ENCODE data around the gene FBLN2. TPM values are rescaled to one million over a fixed set of nuclear protein-coding genes. Genes with fewer than 3 reads are reported as not detected.

FBLN2 gene
- total and polyA plus RNA-seq, 5 donors from 2014 or later: not detected

- H3K27me3 ChIP-seq (ENCODE audit: control insufficient read depth, insufficient read depth, low read length): no peaks in the 10 kb centered on the region
- H3K4me1 Mint-ChIP-seq: no peaks in the 10 kb centered on the region
- no peak overlapping the region for H3K27ac Mint-ChIP-seq
- no peak overlapping the region for H3K4me3 ChIP-seq (ENCODE audit: low read depth, low read length)
- ATAC-seq (ENCODE audit: low read depth in 2 of 2) (no peak), DNase-seq (no peak)
- no peaks in the 10 kb centered on the region for H3K9me3 ChIP-seq (ENCODE audit: control insufficient read depth in 2 of 2, low read length in 2 of 2)
- no peak overlapping the region for H3K27ac ChIP-seq (ENCODE audit: insufficient read depth, low read length, poor library complexity, severe bottlenecking)
- no peaks in the 10 kb centered on the region for H3K36me3 ChIP-seq (ENCODE audit: control insufficient read depth, insufficient read depth, low read length)
- no peak overlapping the region for H3K4me3 Mint-ChIP-seq
- H3K9me3 Mint-ChIP-seq: no peaks in the 10 kb centered on the region
- peaks cover 6% of the 10 kb centered on the region for H3K27me3 Mint-ChIP-seq
- no peaks in the 10 kb centered on the region for H3K36me3 Mint-ChIP-seq
- no peaks in the 10 kb centered on the region for H3K4me1 ChIP-seq (ENCODE audit: control insufficient read depth, insufficient read depth, low read length, poor library complexity, severe bottlenecking)
Measured at GRCh38 chr3:13588993-13589392, 40.1 kb downstream of the FBLN2 start.

GRCh38 chr3:13590841-13591520 is 42.1 kb downstream of the FBLN2 start:
- no peaks in the 10 kb centered on the region for H3K9me3 Mint-ChIP-seq
- H3K27me3 ChIP-seq (ENCODE audit: control insufficient read depth, insufficient read depth, low read length): no peaks in the 10 kb centered on the region
- no peaks in the 10 kb centered on the region for H3K4me1 Mint-ChIP-seq
- no peak overlapping the region for H3K27ac ChIP-seq (ENCODE audit: insufficient read depth, low read length, poor library complexity, severe bottlenecking)
- H3K27ac Mint-ChIP-seq: no peak overlapping the region
- H3K36me3 ChIP-seq (ENCODE audit: control insufficient read depth, insufficient read depth, low read length): no peaks in the 10 kb centered on the region
- H3K9me3 ChIP-seq (ENCODE audit: control insufficient read depth in 2 of 2, low read length in 2 of 2): no peaks in the 10 kb centered on the region
- no peaks in the 10 kb centered on the region for H3K36me3 Mint-ChIP-seq
- H3K4me1 ChIP-seq (ENCODE audit: control insufficient read depth, insufficient read depth, low read length, poor library complexity, severe bottlenecking): no peaks in the 10 kb centered on the region
- DNase-seq: no peak
- H3K4me3 Mint-ChIP-seq: no peak overlapping the region
- H3K4me3 ChIP-seq (ENCODE audit: low read depth, low read length): no peak overlapping the region
- H3K27me3 Mint-ChIP-seq: peaks cover 6% of the 10 kb centered on the region
- no peak for ATAC-seq (ENCODE audit: low read depth in 2 of 2)

- H3K4me1 ChIP-seq (ENCODE audit: control insufficient read depth, insufficient read depth, low read length, poor library complexity, severe bottlenecking): no peaks in the 10 kb centered on the region
- Mint-ChIP-seq H3K9me3 (no peaks in the 10 kb centered on the region), H3K36me3 (no peaks in the 10 kb centered on the region), H3K4me1 (no peaks in the 10 kb centered on the region), H3K27ac (no peak overlapping the region), H3K27me3 (peaks cover 11% of the 10 kb centered on the region), H3K4me3 (no peak overlapping the region)
- no peaks in the 10 kb centered on the region for H3K36me3 ChIP-seq (ENCODE audit: control insufficient read depth, insufficient read depth, low read length)
- no peak overlapping the region for H3K4me3 ChIP-seq (ENCODE audit: low read depth, low read length)
- DNase-seq (no peak), ATAC-seq (ENCODE audit: low read depth in 2 of 2) (no peak)
- H3K27ac ChIP-seq (ENCODE audit: insufficient read depth, low read length, poor library complexity, severe bottlenecking): no peak overlapping the region
- no peaks in the 10 kb centered on the region for H3K9me3 ChIP-seq (ENCODE audit: control insufficient read depth in 2 of 2, low read length in 2 of 2)
- no peaks in the 10 kb centered on the region for H3K27me3 ChIP-seq (ENCODE audit: control insufficient read depth, insufficient read depth, low read length)
Measured at GRCh38 chr3:13593615-13594014, 44.7 kb downstream of the FBLN2 start.

- Mint-ChIP-seq H3K27ac (no peak overlapping the region), H3K4me3 (no peak overlapping the region), H3K27me3 (peaks cover 11% of the 10 kb centered on the region), H3K4me1 (no peaks in the 10 kb centered on the region), H3K9me3 (no peaks in the 10 kb centered on the region), H3K36me3 (no peaks in the 10 kb centered on the region)
- ATAC-seq (ENCODE audit: low read depth in 2 of 2) (no peak), DNase-seq (no peak)
- Histone ChIP-seq H3K4me1 (ENCODE audit: control insufficient read depth, insufficient read depth, low read length, poor library complexity, severe bottlenecking) (no peaks in the 10 kb centered on the region), H3K36me3 (ENCODE audit: control insufficient read depth, insufficient read depth, low read length) (no peaks in the 10 kb centered on the region), H3K27ac (ENCODE audit: insufficient read depth, low read length, poor library complexity, severe bottlenecking) (no peak overlapping the region), H3K4me3 (ENCODE audit: low read depth, low read length) (no peak overlapping the region), H3K9me3 (ENCODE audit: control insufficient read depth in 2 of 2, low read length in 2 of 2) (no peaks in the 10 kb centered on the region), H3K27me3 (ENCODE audit: control insufficient read depth, insufficient read depth, low read length) (no peaks in the 10 kb centered on the region)
Measured at GRCh38 chr3:13594146-13594545, 45.2 kb downstream of the FBLN2 start.

GRCh38 chr3:13594991-13595421 is 46.1 kb downstream of the FBLN2 start:
- no peaks in the 10 kb centered on the region for H3K27me3 ChIP-seq (ENCODE audit: control insufficient read depth, insufficient read depth, low read length)
- Mint-ChIP-seq H3K27ac (no peak overlapping the region), H3K27me3 (peaks cover 11% of the 10 kb centered on the region), H3K36me3 (no peaks in the 10 kb centered on the region), H3K4me3 (no peak overlapping the region), H3K4me1 (no peaks in the 10 kb centered on the region), H3K9me3 (no peaks in the 10 kb centered on the region)
- H3K4me1 ChIP-seq (ENCODE audit: control insufficient read depth, insufficient read depth, low read length, poor library complexity, severe bottlenecking): no peaks in the 10 kb centered on the region
- H3K36me3 ChIP-seq (ENCODE audit: control insufficient read depth, insufficient read depth, low read length): no peaks in the 10 kb centered on the region
- no peak for ATAC-seq (ENCODE audit: low read depth in 2 of 2)
- no peak overlapping the region for H3K4me3 ChIP-seq (ENCODE audit: low read depth, low read length)
- DNase-seq: no peak
- H3K9me3 ChIP-seq (ENCODE audit: control insufficient read depth in 2 of 2, low read length in 2 of 2): no peaks in the 10 kb centered on the region
- no peak overlapping the region for H3K27ac ChIP-seq (ENCODE audit: insufficient read depth, low read length, poor library complexity, severe bottlenecking)

GRCh38 chr3:13595485-13595884 is 46.6 kb downstream of the FBLN2 start:
- no peak for DNase-seq
- peaks cover 11% of the 10 kb centered on the region for H3K27me3 Mint-ChIP-seq
- no peaks in the 10 kb centered on the region for H3K4me1 Mint-ChIP-seq

GRCh38 chr3:13596426-13597205 is 47.7 kb downstream of the FBLN2 start:
- Histone ChIP-seq H3K27ac (ENCODE audit: insufficient read depth, low read length, poor library complexity, severe bottlenecking) (no peak overlapping the region), H3K27me3 (ENCODE audit: control insufficient read depth, insufficient read depth, low read length) (no peaks in the 10 kb centered on the region), H3K4me3 (ENCODE audit: low read depth, low read length) (no peak overlapping the region), H3K9me3 (ENCODE audit: control insufficient read depth in 2 of 2, low read length in 2 of 2) (no peaks in the 10 kb centered on the region), H3K36me3 (ENCODE audit: control insufficient read depth, insufficient read depth, low read length) (no peaks in the 10 kb centered on the region), H3K4me1 (ENCODE audit: control insufficient read depth, insufficient read depth, low read length, poor library complexity, severe bottlenecking) (no peaks in the 10 kb centered on the region)
- DNase-seq (no peak), ATAC-seq (ENCODE audit: low read depth in 2 of 2) (no peak)
- Mint-ChIP-seq H3K4me1 (no peaks in the 10 kb centered on the region), H3K9me3 (no peaks in the 10 kb centered on the region), H3K4me3 (no peak overlapping the region), H3K36me3 (no peaks in the 10 kb centered on the region), H3K27ac (no peak overlapping the region), H3K27me3 (peaks cover 5% of the 10 kb centered on the region)

More at GRCh38 chr3:13595485-13595884, 46.6 kb downstream of the FBLN2 start:
- no peak for ATAC-seq (ENCODE audit: low read depth in 2 of 2)
- Mint-ChIP-seq H3K27ac (no peak overlapping the region), H3K36me3 (no peaks in the 10 kb centered on the region), H3K9me3 (no peaks in the 10 kb centered on the region), H3K4me3 (no peak overlapping the region)
- Histone ChIP-seq H3K9me3 (ENCODE audit: control insufficient read depth in 2 of 2, low read length in 2 of 2) (no peaks in the 10 kb centered on the region), H3K36me3 (ENCODE audit: control insufficient read depth, insufficient read depth, low read length) (no peaks in the 10 kb centered on the region), H3K4me3 (ENCODE audit: low read depth, low read length) (no peak overlapping the region), H3K27ac (ENCODE audit: insufficient read depth, low read length, poor library complexity, severe bottlenecking) (no peak overlapping the region), H3K4me1 (ENCODE audit: control insufficient read depth, insufficient read depth, low read length, poor library complexity, severe bottlenecking) (no peaks in the 10 kb centered on the region), H3K27me3 (ENCODE audit: control insufficient read depth, insufficient read depth, low read length) (no peaks in the 10 kb centered on the region)

GRCh38 chr3:13597661-13598060 is 48.7 kb downstream of the FBLN2 start:
- H3K36me3 Mint-ChIP-seq: no peaks in the 10 kb centered on the region
- H3K27me3 Mint-ChIP-seq: peaks cover 5% of the 10 kb centered on the region
- no peaks in the 10 kb centered on the region for H3K4me1 Mint-ChIP-seq
- H3K36me3 ChIP-seq (ENCODE audit: control insufficient read depth, insufficient read depth, low read length): no peaks in the 10 kb centered on the region
- H3K27ac Mint-ChIP-seq: no peak overlapping the region
- no peaks in the 10 kb centered on the region for H3K9me3 Mint-ChIP-seq
- H3K4me3 ChIP-seq (ENCODE audit: low read depth, low read length): no peak overlapping the region
- H3K27me3 ChIP-seq (ENCODE audit: control insufficient read depth, insufficient read depth, low read length): no peaks in the 10 kb centered on the region
- no peak overlapping the region for H3K27ac ChIP-seq (ENCODE audit: insufficient read depth, low read length, poor library complexity, severe bottlenecking)
- no peak overlapping the region for H3K4me3 Mint-ChIP-seq
- DNase-seq (no peak), ATAC-seq (ENCODE audit: low read depth in 2 of 2) (no peak)
- H3K4me1 ChIP-seq (ENCODE audit: control insufficient read depth, insufficient read depth, low read length, poor library complexity, severe bottlenecking): no peaks in the 10 kb centered on the region
- H3K9me3 ChIP-seq (ENCODE audit: control insufficient read depth in 2 of 2, low read length in 2 of 2): no peaks in the 10 kb centered on the region

Measured in CD4-positive, CD25-positive, alpha-beta regulatory T cell (primary cell).